Keratinocyte (primary cell): Measurements from ENCODE around the gene ITPA. TPM values are rescaled to one million over a fixed set of nuclear protein-coding genes. Genes with fewer than 3 reads are reported as not detected.

Experiments used
- DNase-seq: peaks from one replicate; pipeline ENCODE4 v3.0.0-alpha.2; 2011; ENCODE audit warnings: low read depth, missing footprints, low spot score
- FAIRE-seq: peaks from 2 replicates; lab custom pipeline; 2011; peaks lifted over from hg19 to GRCh38; lab: Jason Lieb, UNC
- H2AFZ ChIP-seq: 2 replicates; pipeline ENCODE4 v1.6.0; 2012; ENCODE audit warnings: low read length, control low read depth, inconsistent platforms; ENCODE audit not compliant: control insufficient read depth
- H3K27ac ChIP-seq: 2 replicates; pipeline ENCODE4 v1.5.1; 2011; ENCODE audit warnings: low read length; ENCODE audit not compliant: control insufficient read depth, insufficient read depth
- H3K27me3 ChIP-seq: 3 replicates; pipeline ENCODE4 v1.6.0; 2011; ENCODE audit warnings: low read length; ENCODE audit not compliant: control insufficient read depth, insufficient read depth; ENCODE audit errors: extremely low read depth
- H3K36me3 ChIP-seq, 2 experiments: 2 replicates in 1 of 2; 3 replicates in 1 of 2; pipeline ENCODE4 v1.5.1; 2011; ENCODE audit warnings: low read length in 2 of 2, mild to moderate bottlenecking in 1 of 2; ENCODE audit not compliant: control insufficient read depth in 2 of 2, insufficient read depth in 2 of 2; ENCODE audit errors: extremely low read depth in 1 of 2
- H3K4me1 ChIP-seq: 3 replicates; pipeline ENCODE4 v1.5.1; 2011; ENCODE audit warnings: low read length; ENCODE audit not compliant: control insufficient read depth, insufficient read depth; ENCODE audit errors: extremely low read depth
- H3K4me2 ChIP-seq: 3 replicates; pipeline ENCODE4 v1.6.0; 2011; ENCODE audit warnings: low read depth, low read length; ENCODE audit not compliant: control insufficient read depth, insufficient read depth; ENCODE audit errors: extremely low read depth
- H3K4me3 ChIP-seq, 3 experiments: fragments of 200-600 bp in 1 of 3; sonication (generic) in 1 of 3; 2 replicates in 2 of 3; 3 replicates in 1 of 3; pipeline ENCODE4 v1.5.1; 2011 to 2016; ENCODE audit warnings: low read length in 3 of 3, mild to moderate bottlenecking in 3 of 3, control low read depth in 2 of 3, inconsistent platforms in 1 of 3, low read depth in 1 of 3, mixed read lengths in 1 of 3, mixed run types in 1 of 3, moderate library complexity in 1 of 3; ENCODE audit not compliant: control insufficient read depth in 2 of 3, insufficient read depth in 2 of 3; ENCODE audit errors: extremely low read depth in 1 of 3
- H3K79me2 ChIP-seq: 2 replicates; pipeline ENCODE4 v1.6.0; 2012; ENCODE audit warnings: low read length; ENCODE audit not compliant: control insufficient read depth, insufficient read depth
- H3K9ac ChIP-seq: 3 replicates; pipeline ENCODE4 v1.6.0; 2011; ENCODE audit warnings: low read length; ENCODE audit not compliant: control insufficient read depth, insufficient read depth; ENCODE audit errors: extremely low read depth
- H3K9me1 ChIP-seq: 3 replicates; pipeline ENCODE4 v1.6.0; 2011; ENCODE audit warnings: low read length; ENCODE audit not compliant: control insufficient read depth, insufficient read depth; ENCODE audit errors: extremely low read depth
- H3K9me3 ChIP-seq: 2 replicates; pipeline ENCODE4 v1.5.1; 2012; ENCODE audit warnings: low read depth, low read length; ENCODE audit not compliant: control insufficient read depth
- H4K20me1 ChIP-seq: 3 replicates; pipeline ENCODE4 v1.6.0; 2011; ENCODE audit warnings: low read length; ENCODE audit not compliant: control insufficient read depth, insufficient read depth; ENCODE audit errors: extremely low read depth
- CTCF ChIP-seq, 3 experiments: IDR thresholded peaks in 1 of 3; conservative IDR thresholded peaks in 1 of 3; optimal IDR thresholded peaks in 1 of 3; 2 replicates in 2 of 3; 3 replicates in 1 of 3; pipeline versions ENCODE3 to v1.5.1; 2011; ENCODE audit warnings: low read length in 3 of 3, mild to moderate bottlenecking in 3 of 3, moderate library complexity in 2 of 3, control low read depth in 1 of 3, inconsistent platforms in 1 of 3; ENCODE audit not compliant: insufficient read depth in 2 of 3; ENCODE audit errors: extremely low read depth in 1 of 3
- EZH2 ChIP-seq: IDR thresholded peaks from one replicate; pipeline ENCODE4 v1.6.1; 2012; ENCODE audit warnings: inconsistent platforms, mild to moderate bottlenecking, low read length, moderate library complexity
- dilution Hi-C: fragments of 300-500 bp; cut with MboI; formaldehyde crosslinking; loops from one replicate; pipeline ENCODE4 v1.7.0; 2020; ENCODE audit warnings: low sequenced_read_pairs; ENCODE audit not compliant: extremely low pct_ligation_motif_present
- polyA plus RNA-seq, 5 experiments: library from polyadenylated mRNA; depleted of rRNA in 3 of 5; stranded (reverse) in 3 of 5; stranded (forward) in 1 of 5; unstranded in 1 of 5; fragments of >200 nt; gene quantifications; 1 replicate in 1 of 5; 2 replicates in 3 of 5; 3 replicates in 1 of 5; pipeline versions ENCODE4 v1.2.1 to v1.2.3, GENCODE V29; 2011 to 2012; ENCODE audit warnings: missing spikeins in 2 of 5, low read depth in 1 of 5, low replicate concordance in 1 of 5

Gene ITPA
- polyA plus RNA-seq, 1 donor (not counting 4 experiments of a cell fraction or from before 2014, with no cell fraction given), result 40.5 TPM

GRCh38 chr20:3237011-3237957 is 28.0 kb downstream of the ITPA start:
- dilution Hi-C loops, result no loop called here
- Histone ChIP-seq H3K27me3 (no peaks in the 10 kb centered on the region), H3K79me2 (no peaks in the 10 kb centered on the region), H3K9ac (no peak overlapping the region), H3K4me1 (peaks cover 25% of the 10 kb centered on the region), H2AFZ (no peak overlapping the region), H3K4me2 (peak overlapping the region; percentile 87), H3K9me1 (peaks cover 2% of the 10 kb centered on the region), H3K36me3 (peaks cover 2 to 5% of the 10 kb centered on the region in 2 experiments), H3K9me3 (no peaks in the 10 kb centered on the region), H3K4me3 (peak overlapping the region in 1 of 3 experiments; percentile 66), H3K27ac (no peak overlapping the region), H4K20me1 (peaks cover 8% of the 10 kb centered on the region)
- TF ChIP-seq EZH2 (no peak), CTCF (optimal IDR thresholded peaks at IDR 0.05 in 1 of 3, IDR thresholded peaks at IDR 0.05 in 1 of 3, conservative IDR thresholded peaks at IDR 0.05 in 1 of 3; ENCODE audit: extremely low read depth in 1 of 3, insufficient read depth in 2 of 3, low read length in 3 of 3) (no peak)
- DNase-seq (no peak), FAIRE-seq (no peak)

- H3K36me3 ChIP-seq, result peaks cover 2 to 4% of the 10 kb centered on the region in 2 experiments
- TF ChIP-seq EZH2 (no peak), CTCF (optimal IDR thresholded peaks at IDR 0.05 in 1 of 3, IDR thresholded peaks at IDR 0.05 in 1 of 3, conservative IDR thresholded peaks at IDR 0.05 in 1 of 3; ENCODE audit: extremely low read depth in 1 of 3, insufficient read depth in 2 of 3, low read length in 3 of 3) (no peak)
- dilution Hi-C loops, result no loop called here
- peak overlapping the region; percentile 4 for H2AFZ ChIP-seq
- DNase-seq (no peak), FAIRE-seq (no peak)
- H3K9me1 ChIP-seq, result peaks cover 2% of the 10 kb centered on the region
- H3K79me2 ChIP-seq, result no peaks in the 10 kb centered on the region
- H3K4me1 ChIP-seq, result peaks cover 25% of the 10 kb centered on the region
- peaks cover 8% of the 10 kb centered on the region for H4K20me1 ChIP-seq
- H3K4me2 ChIP-seq, result peak overlapping the region; percentile 87
- H3K27me3 ChIP-seq, result no peaks in the 10 kb centered on the region
- peak overlapping the region; percentile 66 to 87 (median 86) for H3K4me3 ChIP-seq
- no peak overlapping the region for H3K27ac ChIP-seq
- H3K9me3 ChIP-seq, result no peaks in the 10 kb centered on the region
- H3K9ac ChIP-seq, result peak overlapping the region; percentile 77
Observed at GRCh38 chr20:3237958-3238615, 28.8 kb downstream of the ITPA start.
